Erythroblast (primary cell): ENCODE measurements around the gene TTLL4.

Source experiments
- GATA1 ChIP-seq: IDR thresholded peaks from 2 replicates; pipeline ENCODE4 v1.6.1; 2011; ENCODE audit warnings: low read depth, mild to moderate bottlenecking, control low read depth, low read length, moderate library complexity
- POLR2A ChIP-seq: IDR thresholded peaks from 2 replicates; pipeline ENCODE4 v1.6.1; 2011; ENCODE audit warnings: mild to moderate bottlenecking, low read length

GRCh38 chr2:218708086-218708485 is 2.5 kb upstream of the TTLL4 start:
- no peak for TF ChIP-seq POLR2A
- TF ChIP-seq GATA1 = no peak
